Bronchial epithelial cell (primary cell): ENCODE data around the gene LENEP. TPM values are rescaled to one million over a fixed set of nuclear protein-coding genes. Genes with fewer than 3 reads are reported as not detected.
A peak's percentile ranks its signal among the peaks of the same experiment; 100 is the strongest.
"Not testable (repeated sequence)": the region's sequence is repeated elsewhere in the genome, so short reads cannot be mapped to it uniquely, and the experiment has no call there.

ENCODE experiments used
- DNase-seq: peaks from one replicate; pipeline ENCODE4 v3.0.0-alpha.2; 2010; ENCODE audit warnings: low read depth
- FAIRE-seq: peaks from 2 replicates; lab custom pipeline; 2011; peaks lifted over from hg19 to GRCh38; lab: Jason Lieb, UNC
- H3K27me3 ChIP-seq: 2 replicates; pipeline ENCODE4 v1.5.1; 2011; ENCODE audit warnings: low read length; ENCODE audit not compliant: control insufficient read depth, insufficient read depth
- H3K36me3 ChIP-seq: 2 replicates; pipeline ENCODE4 v1.5.1; 2011; ENCODE audit warnings: low read length; ENCODE audit not compliant: control insufficient read depth, insufficient read depth
- H3K4me3 ChIP-seq: 2 replicates; pipeline ENCODE4 v1.5.1; 2011; ENCODE audit warnings: mild to moderate bottlenecking, low read depth, low read length, control low read depth
- total RNA-seq: library from RNA; depleted of rRNA; stranded (reverse); fragments of >200 nt; gene quantifications from 2 replicates; pipeline ENCODE4 v1.2.1, GENCODE V29; 2014
- TF ChIP-seq, protein P1 (sequence below): IDR thresholded peaks from 2 replicates; pipeline ENCODE4 v1.5.1; 2011; ENCODE audit warnings: mild to moderate bottlenecking, moderate library complexity, low read length, control low read depth, inconsistent platforms; ENCODE audit not compliant: insufficient read depth, severe bottlenecking

LENEP gene
- total RNA-seq, 1 donor from 2014 or later: not detected

DNA sequence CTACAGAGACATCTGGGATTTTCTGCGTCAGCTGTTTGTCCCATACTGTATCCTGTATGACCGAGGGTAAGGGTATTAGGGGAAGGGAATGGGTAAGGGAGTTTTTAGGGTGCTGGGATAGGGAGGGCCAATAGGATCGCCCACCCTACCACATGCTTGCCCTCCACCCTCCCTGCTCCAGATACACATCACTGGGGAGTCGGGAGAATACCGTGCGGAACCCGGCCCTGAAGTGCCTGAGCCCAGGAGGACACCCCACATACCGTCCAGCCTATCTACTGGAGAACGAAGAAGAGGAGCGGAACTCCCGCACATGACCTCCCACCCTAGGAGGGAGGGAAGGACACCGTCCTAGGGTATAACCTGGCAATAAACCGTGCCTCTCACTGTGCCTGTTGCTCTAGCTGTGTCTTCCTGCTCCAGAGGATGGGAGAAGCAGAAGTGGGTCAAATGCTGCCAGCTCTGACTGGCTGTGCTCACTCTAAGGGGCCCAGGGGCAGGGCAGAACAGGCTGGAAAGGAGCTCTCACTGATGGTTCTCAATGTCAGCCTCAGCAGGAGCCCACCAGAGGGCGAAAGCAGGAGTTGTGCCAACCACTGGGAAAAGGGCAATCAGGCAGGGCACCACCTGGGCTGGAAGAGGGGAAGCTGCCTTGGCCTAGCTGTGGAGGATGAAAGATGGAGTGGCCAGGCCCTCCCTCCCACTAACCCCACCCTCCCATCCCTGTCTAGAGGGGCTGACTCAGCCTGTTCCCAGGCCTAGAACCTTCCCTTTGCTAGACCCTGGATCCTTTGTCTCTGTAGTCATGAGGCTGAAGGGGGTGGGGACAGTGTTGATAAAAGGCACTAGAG is 440 bp upstream of the LENEP start:
- TF ChIP-seq, protein P1, sequence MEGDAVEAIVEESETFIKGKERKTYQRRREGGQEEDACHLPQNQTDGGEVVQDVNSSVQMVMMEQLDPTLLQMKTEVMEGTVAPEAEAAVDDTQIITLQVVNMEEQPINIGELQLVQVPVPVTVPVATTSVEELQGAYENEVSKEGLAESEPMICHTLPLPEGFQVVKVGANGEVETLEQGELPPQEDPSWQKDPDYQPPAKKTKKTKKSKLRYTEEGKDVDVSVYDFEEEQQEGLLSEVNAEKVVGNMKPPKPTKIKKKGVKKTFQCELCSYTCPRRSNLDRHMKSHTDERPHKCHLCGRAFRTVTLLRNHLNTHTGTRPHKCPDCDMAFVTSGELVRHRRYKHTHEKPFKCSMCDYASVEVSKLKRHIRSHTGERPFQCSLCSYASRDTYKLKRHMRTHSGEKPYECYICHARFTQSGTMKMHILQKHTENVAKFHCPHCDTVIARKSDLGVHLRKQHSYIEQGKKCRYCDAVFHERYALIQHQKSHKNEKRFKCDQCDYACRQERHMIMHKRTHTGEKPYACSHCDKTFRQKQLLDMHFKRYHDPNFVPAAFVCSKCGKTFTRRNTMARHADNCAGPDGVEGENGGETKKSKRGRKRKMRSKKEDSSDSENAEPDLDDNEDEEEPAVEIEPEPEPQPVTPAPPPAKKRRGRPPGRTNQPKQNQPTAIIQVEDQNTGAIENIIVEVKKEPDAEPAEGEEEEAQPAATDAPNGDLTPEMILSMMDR: peak; percentile 32
- no peak overlapping the region for H3K4me3 ChIP-seq
- DNase-seq (peak; percentile 40), FAIRE-seq (no peak)
- peaks cover 17% of the 10 kb centered on the region for H3K36me3 ChIP-seq
- no peaks in the 10 kb centered on the region for H3K27me3 ChIP-seq

DNA sequence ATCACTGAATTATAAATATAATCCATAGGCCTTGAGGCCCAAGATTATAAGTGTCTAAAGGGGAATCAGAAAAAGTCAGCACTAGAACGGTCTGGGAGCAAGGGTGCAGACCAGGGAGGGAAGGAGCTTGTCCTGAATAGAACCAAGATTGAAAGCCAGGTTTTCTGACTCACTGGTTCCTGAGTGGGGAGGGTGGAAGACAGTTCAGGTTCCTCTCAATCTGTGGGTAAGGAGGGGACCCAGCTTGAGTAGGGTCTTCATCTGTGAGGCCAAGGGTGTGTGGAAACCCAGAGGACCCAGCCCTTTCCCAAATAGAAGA is 842 bp downstream of the LENEP start:
- TF ChIP-seq, protein P1: no peak
- FAIRE-seq: no peak

DNA sequence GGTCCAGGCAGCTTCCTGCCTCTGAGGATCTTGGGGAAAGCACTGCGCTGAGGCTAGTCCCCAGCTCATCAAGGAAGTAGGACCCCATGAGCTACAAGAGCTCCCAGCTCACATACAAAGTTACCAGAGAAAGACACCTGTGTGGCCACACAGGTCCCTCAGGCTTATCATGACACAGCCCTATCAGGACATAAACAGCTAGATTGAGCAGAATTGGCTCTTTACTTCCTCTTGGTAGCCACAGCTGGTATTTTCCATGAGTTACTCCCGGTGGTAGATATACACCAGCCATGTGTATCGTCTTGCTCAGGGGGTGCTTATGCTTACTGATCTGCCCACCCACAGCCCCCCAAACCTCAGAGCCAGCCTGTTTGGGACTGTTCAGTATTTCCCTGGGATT is 1.2 kb downstream of the LENEP start:
- FAIRE-seq: no peak
- no peaks in the 10 kb centered on the region for H3K27me3 ChIP-seq
- DNase-seq: no peak
- TF ChIP-seq, protein P1: no peak
- peaks cover 3% of the 10 kb centered on the region for H3K36me3 ChIP-seq
- H3K4me3 ChIP-seq: no peak overlapping the region

More for the DNA sequence above, 842 bp downstream of the LENEP start:
- no peak overlapping the region for H3K4me3 ChIP-seq
- H3K36me3 ChIP-seq: peaks cover 6% of the 10 kb centered on the region
- DNase-seq: no peak
- H3K27me3 ChIP-seq: no peaks in the 10 kb centered on the region

DNA sequence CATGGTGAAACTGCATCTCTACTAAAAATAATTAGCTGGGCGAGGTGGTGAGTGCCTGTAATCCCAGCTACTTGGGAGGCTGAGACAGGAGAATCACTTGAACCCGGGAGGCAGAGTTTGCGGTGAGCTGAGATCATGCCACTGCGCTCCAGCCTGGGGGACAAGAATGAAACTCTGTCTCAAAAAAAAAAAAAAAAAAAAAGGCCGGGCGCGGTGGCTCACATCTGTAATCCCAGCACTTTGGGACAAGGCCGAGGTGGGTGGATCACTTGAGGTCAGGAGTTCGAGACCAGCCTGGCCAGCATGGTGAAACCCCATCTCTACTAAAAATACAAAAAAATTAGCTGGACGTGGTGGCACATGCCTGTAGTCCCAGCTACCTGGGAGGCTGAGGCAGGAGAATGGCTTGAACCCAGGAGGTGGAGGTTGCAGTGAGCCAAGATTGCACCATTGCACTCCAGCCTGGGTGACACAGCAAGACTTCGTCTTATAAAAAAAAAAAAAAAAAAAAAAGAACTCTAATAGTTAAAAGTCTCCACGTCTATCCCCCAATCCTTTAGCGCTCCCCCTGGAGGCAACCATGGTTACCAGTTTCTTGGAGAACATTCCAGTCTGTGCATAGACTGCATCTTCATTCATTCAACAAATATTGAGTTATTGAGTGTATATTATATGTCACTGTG is 2.1 kb downstream of the LENEP start:
- not testable (repeated sequence) for H3K4me3 ChIP-seq, H3K27me3 ChIP-seq, FAIRE-seq, H3K36me3 ChIP-seq
- TF ChIP-seq, protein P1: peak; percentile 26
- DNase-seq: peak; percentile 76

DNA sequence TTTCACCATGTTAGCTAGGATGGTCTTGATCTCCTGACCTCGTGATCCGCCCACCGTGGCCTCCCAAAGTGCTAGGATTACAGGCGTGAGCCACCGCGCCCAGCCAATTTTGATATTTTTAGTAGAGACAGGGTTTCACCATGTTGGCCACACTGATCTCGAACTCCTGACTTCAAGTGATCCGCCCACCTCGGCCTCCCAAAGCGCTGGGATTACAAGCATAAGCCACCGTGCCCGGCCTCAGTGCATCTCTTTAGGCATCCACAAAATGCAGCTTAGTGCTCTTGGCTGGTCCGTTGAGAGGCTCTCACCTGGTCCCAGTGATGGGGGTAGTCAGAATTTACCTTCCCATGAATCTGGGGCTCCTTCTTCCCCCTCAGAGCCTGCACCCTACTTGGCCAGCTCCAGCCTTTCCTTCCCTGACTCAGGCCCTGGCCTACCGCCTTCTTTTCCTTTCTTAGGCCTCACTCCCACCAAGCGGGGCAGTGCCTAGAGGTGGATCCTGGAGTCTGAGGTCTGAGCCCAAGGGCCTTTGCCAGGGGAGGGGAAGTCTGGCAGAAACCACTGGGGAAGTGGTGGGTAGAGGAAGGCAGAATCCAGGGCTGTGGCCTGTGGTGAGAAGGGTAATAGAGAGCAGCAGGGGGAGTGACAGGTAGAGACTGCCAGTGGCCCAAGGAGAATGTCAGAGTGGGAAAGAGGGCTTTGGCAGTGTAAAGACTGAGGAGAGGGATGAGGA is 3.7 kb downstream of the LENEP start:
- TF ChIP-seq, protein P1: no peak
- no peak overlapping the region for H3K4me3 ChIP-seq
- H3K27me3 ChIP-seq: no peaks in the 10 kb centered on the region
- no peaks in the 10 kb centered on the region for H3K36me3 ChIP-seq
- DNase-seq (no peak), FAIRE-seq (no peak)
